ENCODE data around the gene ECHDC3.

The ECHDC3 gene

GRCh38 chr10:11756766-11757315 lies 14.7 kb downstream of the ECHDC3 start:
- peak overlapping the region; percentile 47; the same call in 1 of the 2 replicates for H3K27ac ChIP-seq
- TF ChIP-seq CTCF (conservative IDR thresholded peaks at IDR 0.05) = no peak

- TF ChIP-seq CTCF (conservative IDR thresholded peaks at IDR 0.05) = no peak
- peak overlapping the region; percentile 47; the same call in 1 of the 2 replicates for H3K27ac ChIP-seq
These were observed 15.3 kb downstream of the ECHDC3 start for GRCh38 chr10:11757454-11757820.

- TF ChIP-seq CTCF (conservative IDR thresholded peaks at IDR 0.05) = peak; percentile 91
- H3K27ac ChIP-seq = peak overlapping the region; percentile 47; the same call in 1 of the 2 replicates
These were observed 15.8 kb downstream of the ECHDC3 start for GRCh38 chr10:11757821-11758463.

- H3K27ac ChIP-seq = no peak overlapping the region
- no peak for TF ChIP-seq CTCF (conservative IDR thresholded peaks at IDR 0.05)
These were observed 16.5 kb downstream of the ECHDC3 start for GRCh38 chr10:11758527-11759236.

- H3K27ac ChIP-seq = no peak overlapping the region
- no peak for TF ChIP-seq CTCF (conservative IDR thresholded peaks at IDR 0.05)
These were observed 17.2 kb downstream of the ECHDC3 start for GRCh38 chr10:11759347-11759746.

- TF ChIP-seq CTCF (conservative IDR thresholded peaks at IDR 0.05) = no peak
- H3K27ac ChIP-seq = no peak overlapping the region
These were observed 18.0 kb downstream of the ECHDC3 start for GRCh38 chr10:11760151-11760550.

- no peak for TF ChIP-seq CTCF (conservative IDR thresholded peaks at IDR 0.05)
These were observed 18.7 kb downstream of the ECHDC3 start for GRCh38 chr10:11760861-11761260.

More at GRCh38 chr10:11760861-11761260, 18.7 kb downstream of the ECHDC3 start:
- H3K27ac ChIP-seq = no peak overlapping the region

Measured in VCaP (cell line).